ENCODE data around the gene PDCD4.

- TF ChIP-seq ZNF232 (CRISPR knock-in tag; IDR thresholded peaks at IDR 0.05; ENCODE audit: borderline replicate concordance) (no peak), NR1H2 (CRISPR knock-in tag; IDR thresholded peaks at IDR 0.05; ENCODE audit: borderline replicate concordance, low read depth) (no peak), EZH2 (conservative IDR thresholded peaks at IDR 0.05; ENCODE audit: low read depth, low read length) (no peak), HOXA5 (CRISPR knock-in tag; IDR thresholded peaks at IDR 0.05) (no peak), CAMTA2 (CRISPR knock-in tag; IDR thresholded peaks at IDR 0.05; ENCODE audit: borderline replicate concordance) (no peak), CTCF (CRISPR knock-in tag; IDR thresholded peaks at IDR 0.05) (no peak), ZNF33A (CRISPR knock-in tag; IDR thresholded peaks at IDR 0.05; ENCODE audit: borderline replicate concordance) (no peak), PHF8 (CRISPR knock-in tag; IDR thresholded peaks at IDR 0.05) (no peak), DMAP1 (CRISPR knock-in tag; IDR thresholded peaks at IDR 0.05) (no peak), HOXA9 (CRISPR knock-in tag; IDR thresholded peaks at IDR 0.05; ENCODE audit: borderline replicate concordance) (no peak), EP300 (IDR thresholded peaks at IDR 0.05; ENCODE audit: low read depth in 2 of 2, low read length in 2 of 2) (no peak), EP300 (CRISPR knock-in tag; IDR thresholded peaks at IDR 0.05; ENCODE audit: borderline replicate concordance) (no peak), IKZF5 (CRISPR knock-in tag; IDR thresholded peaks at IDR 0.05) (no peak)
Measured at GRCh38 chr10:110865186-110865808, 6.4 kb upstream of the PDCD4 start.
